GM12891 (cell line): ENCODE measurements around the gene TEKT2.

ENCODE experiments used
- POLR2A ChIP-seq: IDR thresholded peaks from 2 replicates; pipeline ENCODE4 v1.6.1; 2011; ENCODE audit warnings: low read depth, low read length, control low read depth
- POLR2AphosphoS5 ChIP-seq: IDR thresholded peaks from 2 replicates; pipeline ENCODE4 v1.6.1; 2011; ENCODE audit warnings: low read depth, low read length, control low read depth
- TAF1 ChIP-seq: IDR thresholded peaks from 2 replicates; pipeline ENCODE4 v1.6.1; 2011; ENCODE audit warnings: low read depth, low read length, control low read depth

DNA sequence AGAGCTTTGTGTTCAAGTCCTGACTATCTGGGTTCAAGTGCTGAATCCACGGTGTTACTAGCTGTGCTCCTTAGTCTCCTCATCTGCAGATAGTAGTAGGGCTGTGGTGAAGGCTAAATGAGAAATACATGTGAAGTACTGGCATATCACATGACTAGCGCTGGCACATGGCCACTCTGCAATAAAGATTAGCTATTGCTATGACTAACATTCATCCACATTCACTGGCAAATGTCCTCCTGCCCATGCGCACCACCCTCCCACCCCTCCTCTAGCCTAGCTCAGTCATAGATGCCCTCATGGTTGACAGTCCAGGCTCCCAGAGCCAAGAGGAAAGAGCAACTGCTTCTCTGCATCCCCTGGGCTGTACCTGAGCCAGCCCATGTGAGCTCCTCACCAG lies 49.6 kb downstream of the TEKT2 start:
- no peak for TF ChIP-seq POLR2A
- no peak for TF ChIP-seq POLR2AphosphoS5
- no peak for TF ChIP-seq TAF1
